DOHH2 (cell line): ENCODE measurements around the gene SPACA1.

Source experiments
- H3F3A ChIP-seq: fragments of 200-600 bp; sonication (generic), shearing (Covaris generic); 2 replicates; pipeline ENCODE4 v1.6.0; 2016; ENCODE audit warnings: antibody characterized with exemption, mild to moderate bottlenecking; ENCODE audit not compliant: control insufficient read depth, insufficient read depth
- H3K27ac ChIP-seq: fragments of 200-600 bp; sonication (generic); 2 replicates; pipeline ENCODE4 v1.5.1; 2014; ENCODE audit warnings: low read depth, mild to moderate bottlenecking, low read length, moderate library complexity
- H3K27me3 ChIP-seq: fragments of 200-600 bp; sonication (generic); 2 replicates; pipeline ENCODE4 v1.6.1; 2014; ENCODE audit warnings: mild to moderate bottlenecking, low read length, mixed read lengths; ENCODE audit not compliant: control insufficient read depth
- H3K36me3 ChIP-seq: fragments of 200-600 bp; sonication (generic); 2 replicates; pipeline ENCODE4 v1.6.1; 2014; ENCODE audit warnings: mild to moderate bottlenecking, low read length, moderate library complexity, mixed read lengths; ENCODE audit not compliant: control insufficient read depth
- H3K4me1 ChIP-seq: fragments of 200-600 bp; sonication (generic); 2 replicates; pipeline ENCODE4 v1.6.1; 2014; ENCODE audit warnings: mild to moderate bottlenecking, low read length, mixed read lengths; ENCODE audit not compliant: control insufficient read depth
- H3K4me2 ChIP-seq: fragments of 200-600 bp; sonication (generic); 2 replicates; pipeline ENCODE4 v1.6.0; 2014; ENCODE audit warnings: mild to moderate bottlenecking, low read length, moderate library complexity
- H3K4me3 ChIP-seq: fragments of 200-600 bp; sonication (generic); 2 replicates; pipeline ENCODE4 v1.5.1; 2014; ENCODE audit warnings: mild to moderate bottlenecking, low read length, mixed read lengths
- H3K79me2 ChIP-seq: fragments of 200-600 bp; sonication (generic); 2 replicates; pipeline ENCODE4 v1.6.1; 2014; ENCODE audit warnings: mild to moderate bottlenecking, low read length, mixed read lengths; ENCODE audit not compliant: control insufficient read depth
- H3K9me2 ChIP-seq: fragments of 200-600 bp; sonication (generic); replicated peaks from 2 replicates; pipeline ENCODE4 v1.6.1; 2014; ENCODE audit warnings: mild to moderate bottlenecking, low read length, mixed read lengths; ENCODE audit not compliant: control insufficient read depth
- H3K9me3 ChIP-seq: fragments of 200-600 bp; sonication (generic); 2 replicates; pipeline ENCODE4 v1.6.1; 2014; ENCODE audit warnings: antibody characterized with exemption, low read length, mixed read lengths; ENCODE audit not compliant: control insufficient read depth, insufficient read depth
- H4K20me1 ChIP-seq: fragments of 200-600 bp; sonication (generic); 2 replicates; pipeline ENCODE4 v1.6.0; 2014; ENCODE audit warnings: low read depth, mild to moderate bottlenecking, antibody characterized with exemption, low read length, moderate library complexity; ENCODE audit not compliant: control insufficient read depth, insufficient read depth
- CTCF ChIP-seq: fragments of 200-600 bp; sonication (generic); IDR thresholded peaks from one replicate; pipeline ENCODE4 v1.5.1; 2014; ENCODE audit warnings: antibody characterized with exemption, mild to moderate bottlenecking, low read depth, low read length; ENCODE audit not compliant: poor library complexity, severe bottlenecking
- EZH2phosphoT487 ChIP-seq: fragments of 200-600 bp; sonication (generic); IDR thresholded peaks from 2 replicates; pipeline ENCODE4 v1.6.1; 2017; ENCODE audit warnings: borderline replicate concordance, mild to moderate bottlenecking, antibody characterized with exemption, low read length, moderate library complexity, mixed read lengths

The SPACA1 gene

GRCh38 chr6:88116276-88116675 is 68.6 kb downstream of the SPACA1 start:
- H3K4me1 ChIP-seq = peaks cover 26% of the 10 kb centered on the region
- H3K4me3 ChIP-seq = no peak overlapping the region
- no peak overlapping the region for H3K27ac ChIP-seq
- no peaks in the 10 kb centered on the region for H3K9me3 ChIP-seq
- no peaks in the 10 kb centered on the region for H3K79me2 ChIP-seq
- H3K36me3 ChIP-seq = no peaks in the 10 kb centered on the region
- no peaks in the 10 kb centered on the region for H3K9me2 ChIP-seq
- no peak overlapping the region for H3K4me2 ChIP-seq
- TF ChIP-seq CTCF (no peak), EZH2phosphoT487 (no peak)
- no peaks in the 10 kb centered on the region for H3F3A ChIP-seq
- H3K27me3 ChIP-seq = no peaks in the 10 kb centered on the region
- no peaks in the 10 kb centered on the region for H4K20me1 ChIP-seq
